Measurements from ENCODE around the gene FKBP10.

DNA sequence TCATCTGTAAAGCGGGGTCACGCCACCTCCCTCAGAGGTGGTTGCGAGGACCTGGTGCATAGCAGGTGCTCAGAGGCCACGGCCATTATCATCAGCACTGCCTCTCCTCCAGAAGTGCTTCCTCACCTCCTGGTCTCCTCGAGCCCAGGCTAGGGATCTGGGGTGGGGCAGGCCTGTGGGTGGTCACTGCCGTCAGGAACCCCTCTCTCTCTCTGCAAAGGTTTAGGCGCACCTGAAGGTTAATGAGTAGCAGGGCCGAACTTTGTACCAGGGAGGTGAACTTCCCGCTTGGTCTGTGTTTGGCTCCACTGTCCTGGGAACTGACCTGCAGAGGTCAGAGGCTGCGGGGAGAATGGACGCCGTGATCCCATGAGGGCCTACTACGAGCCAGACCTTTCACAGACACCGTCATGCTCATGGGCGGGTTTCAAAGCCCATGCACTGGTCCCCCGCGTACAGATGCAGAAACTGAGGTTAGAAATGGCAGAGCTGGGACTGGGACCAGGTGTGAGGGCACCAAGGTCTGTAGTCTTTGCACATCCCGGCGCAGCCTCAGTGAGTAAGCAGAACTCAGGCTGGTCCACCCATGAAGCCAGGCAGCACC, 40.1 kb upstream of the FKBP10 start:
- TF ChIP-seq, protein P1, sequence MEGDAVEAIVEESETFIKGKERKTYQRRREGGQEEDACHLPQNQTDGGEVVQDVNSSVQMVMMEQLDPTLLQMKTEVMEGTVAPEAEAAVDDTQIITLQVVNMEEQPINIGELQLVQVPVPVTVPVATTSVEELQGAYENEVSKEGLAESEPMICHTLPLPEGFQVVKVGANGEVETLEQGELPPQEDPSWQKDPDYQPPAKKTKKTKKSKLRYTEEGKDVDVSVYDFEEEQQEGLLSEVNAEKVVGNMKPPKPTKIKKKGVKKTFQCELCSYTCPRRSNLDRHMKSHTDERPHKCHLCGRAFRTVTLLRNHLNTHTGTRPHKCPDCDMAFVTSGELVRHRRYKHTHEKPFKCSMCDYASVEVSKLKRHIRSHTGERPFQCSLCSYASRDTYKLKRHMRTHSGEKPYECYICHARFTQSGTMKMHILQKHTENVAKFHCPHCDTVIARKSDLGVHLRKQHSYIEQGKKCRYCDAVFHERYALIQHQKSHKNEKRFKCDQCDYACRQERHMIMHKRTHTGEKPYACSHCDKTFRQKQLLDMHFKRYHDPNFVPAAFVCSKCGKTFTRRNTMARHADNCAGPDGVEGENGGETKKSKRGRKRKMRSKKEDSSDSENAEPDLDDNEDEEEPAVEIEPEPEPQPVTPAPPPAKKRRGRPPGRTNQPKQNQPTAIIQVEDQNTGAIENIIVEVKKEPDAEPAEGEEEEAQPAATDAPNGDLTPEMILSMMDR (IDR thresholded peaks at IDR 0.05; ENCODE audit: extremely low read depth in 1 of 2, insufficient read depth in 1 of 2, low read depth in 1 of 2, low read length in 2 of 2), result no peak
- TF ChIP-seq POLR2A (IDR thresholded peaks at IDR 0.05; ENCODE audit: low read depth, low read length), result no peak
- TF ChIP-seq JUN (IDR thresholded peaks at IDR 0.05; ENCODE audit: borderline replicate concordance, insufficient read depth, insufficient read length, low read depth), result no peak
- TF ChIP-seq, protein P2, sequence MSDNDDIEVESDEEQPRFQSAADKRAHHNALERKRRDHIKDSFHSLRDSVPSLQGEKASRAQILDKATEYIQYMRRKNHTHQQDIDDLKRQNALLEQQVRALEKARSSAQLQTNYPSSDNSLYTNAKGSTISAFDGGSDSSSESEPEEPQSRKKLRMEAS (IDR thresholded peaks at IDR 0.05; ENCODE audit: insufficient read depth, insufficient read length), result no peak
- no peak for TF ChIP-seq EZH2 (IDR thresholded peaks at IDR 0.05; ENCODE audit: borderline replicate concordance, low read depth, low read length, severe bottlenecking)
